Muscle of leg (tissue), 16 donors: ENCODE data around the gene BICRAL. TPM values are rescaled to one million over a fixed set of nuclear protein-coding genes. Genes with fewer than 3 reads are reported as not detected.
A peak's percentile ranks its signal among the peaks of the same experiment; 100 is the strongest.
"Not testable (repeated sequence)": the region's sequence is repeated elsewhere in the genome, so short reads cannot be mapped to it uniquely, and the experiment has no call there.

Source experiments
- DNase-seq: peaks from one replicate; pipeline ENCODE4 v3.0.0; 2013
- H3K27ac ChIP-seq: one replicate; pipeline ENCODE4 v1.5.1; 2013; ENCODE audit warnings: mild to moderate bottlenecking, low read length, control low read depth
- H3K27me3 ChIP-seq: one replicate; pipeline ENCODE4 v1.6.1; 2013; ENCODE audit warnings: low read length; ENCODE audit not compliant: control insufficient read depth, insufficient read depth
- H3K36me3 ChIP-seq: one replicate; pipeline ENCODE4 v1.6.1; 2013; ENCODE audit warnings: low read length; ENCODE audit not compliant: control insufficient read depth, insufficient read depth
- H3K4me1 ChIP-seq: one replicate; pipeline ENCODE4 v1.6.1; 2013; ENCODE audit warnings: low read length; ENCODE audit not compliant: control insufficient read depth, insufficient read depth
- H3K4me3 ChIP-seq: one replicate; pipeline ENCODE4 v1.5.1; 2013; ENCODE audit warnings: low read length, control low read depth
- H3K9me3 ChIP-seq: replicated peaks from 2 replicates; pipeline ENCODE4 v1.6.1; 2013; ENCODE audit warnings: low read depth, low read length; ENCODE audit not compliant: control insufficient read depth
- WGBS: methylation state at CpG from one replicate; pipeline ENCODE4 v1.1.5; 2013; ENCODE audit warnings: missing lambda C conversion rate; ENCODE audit not compliant: insufficient coverage; 5-methylcytosine and 5-hydroxymethylcytosine counted together
- long read RNA-seq, 11 donors: transcript quantifications; one replicate each; lab custom pipeline, GENCODE V29; 2026
- polyA plus RNA-seq, 8 donors: library from polyadenylated mRNA; unstranded; fragments of 120-200 nt; gene quantifications; one replicate each; pipeline versions ENCODE4 v1.2.1 to v1.2.3, GENCODE V29; 2013; ENCODE audit warnings: inconsistent platforms in 1 of 8, low replicate concordance in 1 of 8; ENCODE audit not compliant: insufficient read length in 8 of 8, insufficient read depth in 1 of 8
- total RNA-seq: library from RNA; stranded (reverse); fragments of 120-200 nt; gene quantifications from one replicate; pipeline ENCODE4 v1.2.4, GENCODE V29; 2013

Gene BICRAL
- total RNA-seq = 8.1 TPM
- 10 to 100 TPM in 7 of 8 donors, 1 to 10 TPM in 1; 9.9 to 12.8 (median 10.8) TPM for polyA plus RNA-seq
- long read RNA-seq, donor 1 = 0 reads
- long read RNA-seq, donor 2 = 0 reads
- long read RNA-seq, donor 3 = 0 reads
- long read RNA-seq, donor 4 = 0 reads
- long read RNA-seq, donor 5 = 0 reads
- long read RNA-seq, donor 6, full-length matches to known transcripts = 1 of 1 reads
- long read RNA-seq, donor 6, partial matches to known transcripts = 0 of 1 reads
- long read RNA-seq, donor 6, other reads (novel, unspliced or antisense) = 0 of 1 reads
- long read RNA-seq, donor 7 = 0 reads
- long read RNA-seq, donor 8 = 0 reads
- long read RNA-seq, donor 9 = 0 reads
- long read RNA-seq, donor 10, partial matches to known transcripts = 27 of 27 reads
- long read RNA-seq, donor 10, other reads (novel, unspliced or antisense) = 0 of 27 reads
- long read RNA-seq, donor 11 = 0 reads

- no peaks in the 10 kb centered on the region for H3K9me3 ChIP-seq
- H3K27ac ChIP-seq = peak within 1 kb of the TSS; percentile 100
- H3K27me3 ChIP-seq = no peaks in the 10 kb centered on the region
- DNase-seq = peak; percentile 95
- 3% methylated on average over 6 of the region's 70 CpGs for WGBS
- H3K36me3 ChIP-seq = no peaks in the 10 kb centered on the region
- H3K4me3 ChIP-seq = peak within 1 kb of the TSS; percentile 90
- peaks cover 12% of the 10 kb centered on the region for H3K4me1 ChIP-seq
Observed at GRCh38 chr6:42781796-42782688, at the start of gene BICRAL. Gene BICRAL (plus strand): TSS chr6:42782052. CDS start chr6:42822023, 39,971 bp downstream.

- DNase-seq, H3K4me1 ChIP-seq, H3K27ac ChIP-seq, H3K36me3 ChIP-seq, H3K4me3 ChIP-seq, H3K9me3 ChIP-seq, H3K27me3 ChIP-seq: not testable (repeated sequence)
- WGBS = 86% methylated on average over 1 of the region's 13 CpGs
Observed at GRCh38 chr6:42733867-42734481, 47.9 kb upstream of the BICRAL start.

- DNase-seq = no peak
- H3K4me1 ChIP-seq = no peaks in the 10 kb centered on the region
Observed at GRCh38 chr6:42735976-42736375, 45.9 kb upstream of the BICRAL start.

GRCh38 chr6:42740725-42741124 is 41.1 kb upstream of the BICRAL start:
- H3K4me1 ChIP-seq = peaks cover 14% of the 10 kb centered on the region
- no peak overlapping the region for H3K27ac ChIP-seq
- no peak overlapping the region for H3K4me3 ChIP-seq
- WGBS = no CpG with 5 or more reads among the region's 3 CpGs
- no peaks in the 10 kb centered on the region for H3K9me3 ChIP-seq
- H3K36me3 ChIP-seq = no peaks in the 10 kb centered on the region
- peaks cover 6% of the 10 kb centered on the region for H3K27me3 ChIP-seq
- no peak for DNase-seq

More at GRCh38 chr6:42735976-42736375, 45.9 kb upstream of the BICRAL start:
- no CpG with 5 or more reads among the region's 3 CpGs for WGBS
- peaks cover 8% of the 10 kb centered on the region for H3K27me3 ChIP-seq
- no peaks in the 10 kb centered on the region for H3K9me3 ChIP-seq
- no peak overlapping the region for H3K4me3 ChIP-seq
- H3K27ac ChIP-seq = no peak overlapping the region
- H3K36me3 ChIP-seq = no peaks in the 10 kb centered on the region

- H3K27me3 ChIP-seq = peaks cover 4% of the 10 kb centered on the region
- H3K9me3 ChIP-seq = no peaks in the 10 kb centered on the region
- H3K36me3 ChIP-seq = no peaks in the 10 kb centered on the region
- H3K27ac ChIP-seq = no peak overlapping the region
- WGBS = 65% methylated on average over 5 of the region's 5 CpGs
- DNase-seq = no peak
- no peak overlapping the region for H3K4me3 ChIP-seq
- H3K4me1 ChIP-seq = peaks cover 14% of the 10 kb centered on the region
Observed at GRCh38 chr6:42742116-42742894, 39.5 kb upstream of the BICRAL start.

GRCh38 chr6:42744351-42744893 is 37.4 kb upstream of the BICRAL start:
- Histone ChIP-seq H3K36me3 (no peaks in the 10 kb centered on the region), H3K4me3 (peak overlapping the region; percentile 90), H3K4me1 (peaks cover 17% of the 10 kb centered on the region), H3K9me3 (no peaks in the 10 kb centered on the region), H3K27ac (peak overlapping the region; percentile 98), H3K27me3 (no peaks in the 10 kb centered on the region)
- DNase-seq = no peak
- WGBS = 65% methylated on average over 15 of the region's 21 CpGs

- Histone ChIP-seq H3K27me3 (no peaks in the 10 kb centered on the region), H3K4me3 (peak overlapping the region; percentile 90), H3K4me1 (peaks cover 17% of the 10 kb centered on the region), H3K9me3 (no peaks in the 10 kb centered on the region), H3K27ac (peak overlapping the region; percentile 98), H3K36me3 (no peaks in the 10 kb centered on the region)
- WGBS = under 1% methylated on average over 27 of the region's 29 CpGs
- DNase-seq = peak; percentile 46
Observed at GRCh38 chr6:42745083-42745639, 36.7 kb upstream of the BICRAL start.

GRCh38 chr6:42745640-42746462 is 36.0 kb upstream of the BICRAL start, which contains the start of gene TBCC:
Gene TBCC (minus strand): TSS chr6:42746103. CDS start chr6:42746073, 30 bp downstream.
- Histone ChIP-seq H3K36me3 (no peaks in the 10 kb centered on the region), H3K4me3 (peak within 1 kb of the TSS; percentile 90), H3K4me1 (peaks cover 17% of the 10 kb centered on the region), H3K27me3 (no peaks in the 10 kb centered on the region), H3K9me3 (no peaks in the 10 kb centered on the region), H3K27ac (peak within 1 kb of the TSS; percentile 99)
- WGBS = 0% methylated on average over 39 of the region's 57 CpGs
- DNase-seq = peak; percentile 100
